Upper lobe of right lung (tissue), 1 donor: ENCODE measurements around the gene ZNF280D. TPM values are rescaled to one million over a fixed set of nuclear protein-coding genes. Genes with fewer than 3 reads are reported as not detected.

Source experiments
- ATAC-seq: fragments of 200-7000 bp; cut with Tn5 transposase; one replicate; pipeline ENCODE4 v1.9.1; 2020; ENCODE audit warnings: mild to moderate bottlenecking, moderate library complexity
- DNase-seq: peaks from one replicate; pipeline ENCODE4 v3.0.0-alpha.2; 2020
- H3K27ac ChIP-seq: fragments of 200-600 bp; one replicate; pipeline ENCODE4 v1.8.0; 2022
- H3K27me3 ChIP-seq: fragments of 200-600 bp; one replicate; pipeline ENCODE4 v1.8.0; 2022; ENCODE audit warnings: mild to moderate bottlenecking
- H3K36me3 ChIP-seq: fragments of 200-600 bp; one replicate; pipeline ENCODE4 v1.8.0; 2022
- H3K4me1 ChIP-seq: fragments of 200-600 bp; one replicate; pipeline ENCODE4 v1.8.0; 2022
- H3K4me3 ChIP-seq: fragments of 200-600 bp; one replicate; pipeline ENCODE4 v1.8.0; 2022; ENCODE audit warnings: mild to moderate bottlenecking
- H3K9me3 ChIP-seq: fragments of 200-600 bp; one replicate; pipeline ENCODE4 v1.8.0; 2022
- intact Hi-C: fragments of 100-400 bp; cut with DNase I; formaldehyde crosslinking; loops from one replicate; pipeline ENCODE4 v1.11.0; 2022
- total RNA-seq: library from RNA; stranded (reverse); fragmentation: NEBNext Ultra II Directional; extraction: Animal tissue kit (Norgen Biotek cat#: 25700); gene quantifications from one replicate; pipeline ENCODE4 v1.2.1, GENCODE V29; 2021
- TF ChIP-seq, protein P1 (sequence below): fragments of 200-600 bp; IDR thresholded peaks from one replicate; pipeline ENCODE4 v1.8.0; 2022; ENCODE audit warnings: antibody characterized with exemption
- donor health status: DM: no; HTN: yes; CAD: no; lungs with severe emphysema.

ZNF280D gene
- total RNA-seq, 1 donor from 2014 or later, result 46.2 TPM

DNA sequence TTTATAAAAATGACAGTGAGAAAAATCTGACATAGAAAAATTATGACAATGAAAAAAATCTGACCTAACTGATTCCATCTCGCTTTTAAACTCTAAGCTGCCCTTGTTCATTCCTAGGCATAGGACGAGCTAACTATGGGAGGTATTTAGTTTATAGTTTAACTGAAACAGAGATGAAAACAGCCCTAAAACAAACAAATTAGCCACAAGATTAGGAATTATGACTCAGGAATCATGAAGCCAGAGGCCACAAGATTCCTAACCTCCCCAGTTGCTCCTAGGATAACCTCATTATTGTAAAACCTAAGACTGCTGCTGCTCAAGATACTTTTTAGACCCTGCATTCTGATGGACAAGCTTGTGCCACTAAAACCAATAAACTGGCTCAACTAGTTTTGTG lies 145.6 kb downstream of the ZNF280D start:
- Histone ChIP-seq H3K27ac (no peak overlapping the region), H3K4me1 (no peaks in the 10 kb centered on the region), H3K36me3 (no peaks in the 10 kb centered on the region), H3K4me3 (no peak overlapping the region), H3K27me3 (no peaks in the 10 kb centered on the region), H3K9me3 (peaks cover 22% of the 10 kb centered on the region)
- ATAC-seq, result no peak
- DNase-seq, result no peak
- intact Hi-C loops, result no loop called here
- TF ChIP-seq, protein P1, sequence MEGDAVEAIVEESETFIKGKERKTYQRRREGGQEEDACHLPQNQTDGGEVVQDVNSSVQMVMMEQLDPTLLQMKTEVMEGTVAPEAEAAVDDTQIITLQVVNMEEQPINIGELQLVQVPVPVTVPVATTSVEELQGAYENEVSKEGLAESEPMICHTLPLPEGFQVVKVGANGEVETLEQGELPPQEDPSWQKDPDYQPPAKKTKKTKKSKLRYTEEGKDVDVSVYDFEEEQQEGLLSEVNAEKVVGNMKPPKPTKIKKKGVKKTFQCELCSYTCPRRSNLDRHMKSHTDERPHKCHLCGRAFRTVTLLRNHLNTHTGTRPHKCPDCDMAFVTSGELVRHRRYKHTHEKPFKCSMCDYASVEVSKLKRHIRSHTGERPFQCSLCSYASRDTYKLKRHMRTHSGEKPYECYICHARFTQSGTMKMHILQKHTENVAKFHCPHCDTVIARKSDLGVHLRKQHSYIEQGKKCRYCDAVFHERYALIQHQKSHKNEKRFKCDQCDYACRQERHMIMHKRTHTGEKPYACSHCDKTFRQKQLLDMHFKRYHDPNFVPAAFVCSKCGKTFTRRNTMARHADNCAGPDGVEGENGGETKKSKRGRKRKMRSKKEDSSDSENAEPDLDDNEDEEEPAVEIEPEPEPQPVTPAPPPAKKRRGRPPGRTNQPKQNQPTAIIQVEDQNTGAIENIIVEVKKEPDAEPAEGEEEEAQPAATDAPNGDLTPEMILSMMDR, result no peak

DNA sequence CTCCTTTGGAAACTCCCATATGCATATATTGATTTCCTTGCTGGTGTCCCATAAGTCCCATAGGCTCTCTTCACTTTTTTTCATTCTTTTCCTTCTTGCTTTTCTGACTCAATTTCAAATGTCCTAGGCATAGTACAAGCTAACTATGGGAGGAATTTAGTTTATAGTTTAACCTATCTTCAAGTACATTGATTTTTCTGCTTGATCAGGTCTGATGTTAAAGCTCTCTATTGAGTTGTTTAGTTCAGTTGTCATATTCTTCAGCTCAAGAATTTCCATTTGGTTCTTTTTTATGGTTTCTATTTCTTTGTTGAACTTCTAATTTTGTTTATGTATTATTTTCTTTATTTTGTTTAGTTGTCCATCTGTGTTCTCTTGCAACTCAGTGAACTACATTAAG lies 147.1 kb downstream of the ZNF280D start:
- ATAC-seq, result no peak
- Histone ChIP-seq H3K4me3 (no peak overlapping the region), H3K36me3 (no peaks in the 10 kb centered on the region), H3K4me1 (no peaks in the 10 kb centered on the region), H3K9me3 (peaks cover 22% of the 10 kb centered on the region), H3K27ac (no peak overlapping the region), H3K27me3 (no peaks in the 10 kb centered on the region)
- no peak for DNase-seq
- intact Hi-C loops, result no loop called here
- TF ChIP-seq, protein P1, result no peak

DNA sequence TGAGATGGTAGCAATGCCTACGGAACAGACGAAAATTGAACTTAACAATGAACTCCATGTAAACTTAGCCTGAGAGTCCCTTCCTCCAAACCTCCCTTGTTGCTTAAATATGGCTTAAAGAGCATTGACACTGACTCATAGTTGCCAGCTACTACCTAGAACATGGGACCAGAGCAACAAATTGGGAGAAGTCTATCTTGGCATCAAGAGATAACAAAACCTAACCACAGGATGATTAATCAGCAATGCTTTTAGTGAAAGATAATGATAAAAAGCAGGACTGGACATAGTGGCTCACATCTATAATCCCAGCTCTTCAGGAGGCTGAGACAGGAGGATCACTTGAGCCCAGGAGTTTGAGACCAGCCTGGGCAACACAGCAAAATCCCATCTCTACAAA lies 150.5 kb downstream of the ZNF280D start:
- no peak for ATAC-seq
- intact Hi-C loops, result no loop called here

More for the DNA sequence above, 150.5 kb downstream of the ZNF280D start:
- Histone ChIP-seq H3K9me3 (peaks cover 15% of the 10 kb centered on the region), H3K36me3 (no peaks in the 10 kb centered on the region), H3K27ac (no peak overlapping the region), H3K27me3 (no peaks in the 10 kb centered on the region), H3K4me3 (no peak overlapping the region), H3K4me1 (no peaks in the 10 kb centered on the region)
- TF ChIP-seq, protein P1, result no peak
- no peak for DNase-seq

Other genes with a start within 250 kb of the ZNF280D start
- gene TCF12, start 185.1 kb upstream of the ZNF280D start, total RNA-seq, result 103 TPM